Loucy (cell line): ENCODE results near the gene HSPG2.

Source experiments
- H2AFZ ChIP-seq: fragments of 200-600 bp; sonication (generic); 2 replicates; pipeline ENCODE4 v1.6.0; 2016; ENCODE audit warnings: antibody characterized with exemption, mild to moderate bottlenecking, low read length, moderate library complexity
- H3F3A ChIP-seq: fragments of 200-600 bp; 2 replicates; pipeline ENCODE4 v1.6.0; 2016; ENCODE audit warnings: antibody characterized with exemption, low read depth, mild to moderate bottlenecking
- H3K27me3 ChIP-seq: fragments of 200-600 bp; sonication (generic); 2 replicates; pipeline ENCODE4 v1.6.1; 2014; ENCODE audit warnings: low read length, mild to moderate bottlenecking; ENCODE audit not compliant: insufficient read depth, poor library complexity, severe bottlenecking
- H3K36me3 ChIP-seq: fragments of 200-600 bp; sonication (generic); 2 replicates; pipeline ENCODE4 v1.6.1; 2016; ENCODE audit warnings: low read length; ENCODE audit not compliant: insufficient read depth
- H3K4me1 ChIP-seq: fragments of 200-600 bp; sonication (generic); 2 replicates; pipeline ENCODE4 v1.5.1; 2014; ENCODE audit warnings: low read length, mild to moderate bottlenecking; ENCODE audit not compliant: insufficient read depth, poor library complexity, severe bottlenecking
- H3K4me2 ChIP-seq: fragments of 200-600 bp; sonication (generic); 2 replicates; pipeline ENCODE4 v1.6.0; 2014; ENCODE audit warnings: antibody characterized with exemption, low read length, low read depth, mild to moderate bottlenecking; ENCODE audit not compliant: poor library complexity, severe bottlenecking
- H3K4me3 ChIP-seq: fragments of 200-600 bp; sonication (generic); 2 replicates; pipeline ENCODE4 v1.5.1; 2014; ENCODE audit warnings: low read length, mild to moderate bottlenecking, mixed read lengths; ENCODE audit not compliant: poor library complexity, severe bottlenecking
- H3K79me2 ChIP-seq: fragments of 200-600 bp; sonication (generic); 2 replicates; pipeline ENCODE4 v1.6.1; 2014; ENCODE audit warnings: low read length; ENCODE audit not compliant: insufficient read depth
- H3K9ac ChIP-seq: fragments of 200-600 bp; sonication (generic); 2 replicates; pipeline ENCODE4 v1.6.0; 2014; ENCODE audit warnings: mild to moderate bottlenecking, low read depth, low read length, moderate library complexity; ENCODE audit not compliant: poor library complexity, severe bottlenecking
- H3K9me2 ChIP-seq: fragments of 200-600 bp; sonication (generic); replicated peaks from 2 replicates; pipeline ENCODE4 v1.6.1; 2016; ENCODE audit warnings: low read depth, low read length, mixed read lengths
- H3K9me3 ChIP-seq: fragments of 200-600 bp; sonication (generic); 2 replicates; pipeline ENCODE4 v1.6.1; 2014; ENCODE audit warnings: mild to moderate bottlenecking, antibody characterized with exemption, low read length, low read depth; ENCODE audit not compliant: insufficient read depth
- H4K20me1 ChIP-seq: fragments of 200-600 bp; sonication (generic); 2 replicates; pipeline ENCODE4 v1.6.0; 2014; ENCODE audit warnings: antibody characterized with exemption, low read length, mild to moderate bottlenecking; ENCODE audit not compliant: insufficient read depth, poor library complexity, severe bottlenecking
- EZH2phosphoT487 ChIP-seq: fragments of 200-600 bp; IDR thresholded peaks from 2 replicates; pipeline ENCODE4 v1.6.1; 2018; ENCODE audit warnings: antibody characterized with exemption, mild to moderate bottlenecking, moderate library complexity, borderline replicate concordance
- TF ChIP-seq, protein P1 (sequence below): fragments of 200-600 bp; sonication (generic); conservative IDR thresholded peaks from 2 replicates; pipeline ENCODE4 v1.5.1; 2014; ENCODE audit warnings: mild to moderate bottlenecking, antibody characterized with exemption, low read length

HSPG2 gene

DNA sequence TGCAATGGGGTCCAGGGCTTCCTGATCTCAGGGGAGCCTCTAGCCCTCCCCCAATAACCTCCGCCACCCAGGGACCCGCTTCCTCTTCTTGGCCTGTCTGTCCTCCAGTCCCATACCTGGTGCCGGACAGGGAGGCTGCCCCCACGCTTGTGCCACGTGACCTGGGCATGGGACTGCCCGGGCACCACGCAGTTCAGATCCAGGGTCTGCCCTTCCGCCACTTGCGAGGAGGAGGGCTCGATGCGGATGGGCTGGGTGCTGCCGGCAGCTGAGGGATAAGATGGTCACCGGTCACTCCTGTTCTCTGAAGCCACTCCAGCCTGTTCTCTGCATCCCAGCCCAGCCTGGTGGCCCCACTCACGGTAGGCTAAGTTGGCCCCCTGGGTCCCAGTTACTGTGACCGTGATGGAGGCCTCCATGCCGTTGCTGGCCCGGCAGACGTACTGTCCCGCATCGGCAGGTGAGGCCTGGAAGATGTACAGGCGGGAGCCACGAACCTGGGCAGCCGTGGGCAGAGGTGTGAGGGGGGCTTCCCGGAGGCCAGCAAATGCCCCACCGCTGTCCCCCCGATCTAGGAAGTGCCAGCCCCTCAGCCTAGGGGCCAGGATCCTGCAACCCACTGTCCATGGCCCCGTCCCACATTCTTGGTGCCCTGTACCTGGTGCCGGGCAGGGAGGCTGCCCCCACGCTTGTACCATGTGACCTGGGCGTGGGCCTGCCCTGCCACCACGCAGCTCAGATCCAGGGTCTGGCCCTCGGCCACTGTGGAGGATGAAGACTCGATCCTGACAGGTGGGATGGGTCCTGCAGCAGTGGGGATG is 85.5 kb downstream of the HSPG2 start:
- no peaks in the 10 kb centered on the region for H3K4me1 ChIP-seq
- no peaks in the 10 kb centered on the region for H3K9me2 ChIP-seq
- H3K36me3 ChIP-seq: no peaks in the 10 kb centered on the region
- H3K9ac ChIP-seq: no peak overlapping the region
- H3K9me3 ChIP-seq: no peaks in the 10 kb centered on the region
- H3K4me3 ChIP-seq: no peak overlapping the region
- no peaks in the 10 kb centered on the region for H4K20me1 ChIP-seq
- TF ChIP-seq, protein P1, sequence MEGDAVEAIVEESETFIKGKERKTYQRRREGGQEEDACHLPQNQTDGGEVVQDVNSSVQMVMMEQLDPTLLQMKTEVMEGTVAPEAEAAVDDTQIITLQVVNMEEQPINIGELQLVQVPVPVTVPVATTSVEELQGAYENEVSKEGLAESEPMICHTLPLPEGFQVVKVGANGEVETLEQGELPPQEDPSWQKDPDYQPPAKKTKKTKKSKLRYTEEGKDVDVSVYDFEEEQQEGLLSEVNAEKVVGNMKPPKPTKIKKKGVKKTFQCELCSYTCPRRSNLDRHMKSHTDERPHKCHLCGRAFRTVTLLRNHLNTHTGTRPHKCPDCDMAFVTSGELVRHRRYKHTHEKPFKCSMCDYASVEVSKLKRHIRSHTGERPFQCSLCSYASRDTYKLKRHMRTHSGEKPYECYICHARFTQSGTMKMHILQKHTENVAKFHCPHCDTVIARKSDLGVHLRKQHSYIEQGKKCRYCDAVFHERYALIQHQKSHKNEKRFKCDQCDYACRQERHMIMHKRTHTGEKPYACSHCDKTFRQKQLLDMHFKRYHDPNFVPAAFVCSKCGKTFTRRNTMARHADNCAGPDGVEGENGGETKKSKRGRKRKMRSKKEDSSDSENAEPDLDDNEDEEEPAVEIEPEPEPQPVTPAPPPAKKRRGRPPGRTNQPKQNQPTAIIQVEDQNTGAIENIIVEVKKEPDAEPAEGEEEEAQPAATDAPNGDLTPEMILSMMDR: no peak
- TF ChIP-seq EZH2phosphoT487: no peak
- H3K4me2 ChIP-seq: no peak overlapping the region
- H2AFZ ChIP-seq: no peak overlapping the region
- H3K79me2 ChIP-seq: no peaks in the 10 kb centered on the region
- H3K27me3 ChIP-seq: no peaks in the 10 kb centered on the region
- no peaks in the 10 kb centered on the region for H3F3A ChIP-seq

DNA sequence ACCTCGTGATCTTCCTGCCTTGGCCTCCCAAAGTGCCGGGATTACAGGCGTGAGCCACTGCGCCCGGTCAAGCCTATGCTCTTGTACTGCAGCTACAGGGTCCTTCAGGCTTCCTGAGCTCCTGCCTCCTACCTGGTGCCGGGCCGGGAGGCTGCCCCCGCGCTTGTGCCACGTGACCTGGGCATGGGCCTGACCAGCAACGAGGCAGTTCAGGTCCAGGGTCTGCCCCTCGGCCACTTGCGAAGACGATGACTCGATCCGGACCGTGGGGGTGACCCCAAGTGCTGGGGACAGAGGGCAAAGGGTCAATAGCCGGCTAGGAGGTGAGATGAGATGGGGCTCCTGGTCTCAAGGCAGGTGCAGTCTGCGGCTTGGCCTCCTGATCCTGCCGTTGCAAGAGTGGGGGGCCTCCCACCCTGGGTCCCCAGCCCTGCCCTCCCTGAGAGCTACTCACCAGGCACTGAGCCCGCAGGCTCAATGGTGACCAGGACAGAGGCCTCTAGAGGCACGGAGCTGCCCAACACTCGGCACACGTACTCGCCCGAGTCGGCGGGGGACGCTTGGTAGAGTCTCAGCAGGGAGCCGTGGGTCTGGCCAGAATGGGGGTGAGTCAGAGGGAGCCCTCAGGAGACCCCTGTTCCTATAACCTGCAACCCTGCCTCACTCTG is 87.1 kb downstream of the HSPG2 start:
- no peaks in the 10 kb centered on the region for H3K4me1 ChIP-seq
- H3K4me3 ChIP-seq: no peak overlapping the region
- no peaks in the 10 kb centered on the region for H3K9me2 ChIP-seq
- H3K36me3 ChIP-seq: no peaks in the 10 kb centered on the region
- no peaks in the 10 kb centered on the region for H3K79me2 ChIP-seq
- H3K9me3 ChIP-seq: no peaks in the 10 kb centered on the region
- H3K9ac ChIP-seq: no peak overlapping the region
- H2AFZ ChIP-seq: no peak overlapping the region
- H3K4me2 ChIP-seq: no peak overlapping the region
- H4K20me1 ChIP-seq: no peaks in the 10 kb centered on the region
- TF ChIP-seq, protein P1: no peak
- no peak for TF ChIP-seq EZH2phosphoT487
- H3K27me3 ChIP-seq: no peaks in the 10 kb centered on the region
- H3F3A ChIP-seq: no peaks in the 10 kb centered on the region

GRCh38 chr1:21848524-21849174 is 88.5 kb downstream of the HSPG2 start:
- Histone ChIP-seq H3K4me1 (no peaks in the 10 kb centered on the region), H3K36me3 (no peaks in the 10 kb centered on the region), H4K20me1 (no peaks in the 10 kb centered on the region), H3K4me3 (no peak overlapping the region), H3K27me3 (no peaks in the 10 kb centered on the region), H2AFZ (no peak overlapping the region), H3K9me2 (no peaks in the 10 kb centered on the region), H3K4me2 (no peak overlapping the region), H3F3A (no peaks in the 10 kb centered on the region), H3K9me3 (no peaks in the 10 kb centered on the region), H3K79me2 (no peaks in the 10 kb centered on the region), H3K9ac (no peak overlapping the region)
- TF ChIP-seq, protein P1: no peak
- TF ChIP-seq EZH2phosphoT487: no peak
